Measurements from ENCODE around the gene BDH1.

GRCh38 chr3:197525706-197526105, 30.1 kb downstream of the BDH1 start:
- TF ChIP-seq JUND (IDR thresholded peaks at IDR 0.05; ENCODE audit: low read length), result no peak
- no peak for TF ChIP-seq POLR2A (IDR thresholded peaks at IDR 0.05; ENCODE audit: control extremely low read depth in 1 of 2, low read depth in 2 of 2, low read length in 2 of 2)
- peak in 2 of 3 experiments; percentile 48 to 76; a peak in 3 of 4 replicates for TF ChIP-seq CTCF (IDR thresholded peaks at IDR 0.05; ENCODE audit: control extremely low read depth in 1 of 3, insufficient read depth in 1 of 3, low read depth in 1 of 3, low read length in 3 of 3)
- TF ChIP-seq EZH2 (IDR thresholded peaks at IDR 0.05; ENCODE audit: low read depth, low read length, severe bottlenecking), result no peak
- no peak for TF ChIP-seq SIRT6 (IDR thresholded peaks at IDR 0.05; ENCODE audit: low read length)
- no peak for TF ChIP-seq CREB1 (IDR thresholded peaks at IDR 0.05)
- TF ChIP-seq, protein P1, sequence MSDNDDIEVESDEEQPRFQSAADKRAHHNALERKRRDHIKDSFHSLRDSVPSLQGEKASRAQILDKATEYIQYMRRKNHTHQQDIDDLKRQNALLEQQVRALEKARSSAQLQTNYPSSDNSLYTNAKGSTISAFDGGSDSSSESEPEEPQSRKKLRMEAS (IDR thresholded peaks at IDR 0.05), result no peak
- TF ChIP-seq SIN3A (conservative IDR thresholded peaks at IDR 0.05 in 1 of 2, IDR thresholded peaks at IDR 0.05 in 1 of 2; ENCODE audit: low read depth in 1 of 2, low read length in 2 of 2), result no peak
